ENCODE measurements around the gene DLG2. TPM values are rescaled to one million over a fixed set of nuclear protein-coding genes. Genes with fewer than 3 reads are reported as not detected.

DLG2 gene
- total and polyA plus RNA-seq, 2 of the 4 experiments (the other 2 are of a cell fraction): 0.31 to 0.36 TPM

GRCh38 chr11:85603220-85603619, 23.9 kb downstream of the DLG2 start:
- Histone ChIP-seq H2BK20ac (ENCODE audit: low read depth, low read length) (no peak overlapping the region), H3K4me3 (ENCODE audit: insufficient read depth, low read depth, low read length) (no peak overlapping the region), H2BK15ac (ENCODE audit: low read depth, low read length) (no peak overlapping the region), H3K79me1 (ENCODE audit: low read depth in 1 of 2, low read length in 2 of 2) (no peaks in the 10 kb centered on the region), H3K36me3 (ENCODE audit: control insufficient read depth, insufficient read depth, low read length) (no peaks in the 10 kb centered on the region), H3K9me3 (ENCODE audit: control insufficient read depth, insufficient read depth, low read length) (no peaks in the 10 kb centered on the region), H2AK5ac (ENCODE audit: low read depth, low read length) (no peak overlapping the region), H3K23ac (ENCODE audit: low read depth, low read length) (no peak overlapping the region), H2AFZ (replicated peaks; ENCODE audit: low read length, poor library complexity) (no peak overlapping the region), H2AK9ac (replicated peaks; ENCODE audit: low read depth, low read length, poor library complexity) (no peak overlapping the region), H3K9me1 (ENCODE audit: insufficient read depth, low read length) (no peaks in the 10 kb centered on the region), H3K27ac (ENCODE audit: insufficient read depth, low read length) (no peak overlapping the region), H3K9ac (ENCODE audit: low read depth, low read length) (no peak overlapping the region), H4K8ac (ENCODE audit: low read depth in 2 of 2, low read length in 2 of 2) (no peak overlapping the region), H4K20me1 (ENCODE audit: insufficient read depth, low read length) (no peaks in the 10 kb centered on the region), H3K14ac (replicated peaks; ENCODE audit: low read depth, low read length) (no peak overlapping the region), H3K4me1 (ENCODE audit: control insufficient read depth, insufficient read depth, low read length) (no peaks in the 10 kb centered on the region), H3K4me2 (ENCODE audit: low read depth, low read length) (no peak overlapping the region), H2BK5ac (ENCODE audit: low read depth, low read length, poor library complexity, severe bottlenecking) (no peak overlapping the region), H3K56ac (ENCODE audit: extremely low read depth, insufficient read depth, low read length) (no peak overlapping the region), H4K91ac (ENCODE audit: insufficient read depth, low read depth, low read length) (no peak overlapping the region), H4K5ac (ENCODE audit: low read depth, low read length) (no peak overlapping the region), H3K27me3 (ENCODE audit: control insufficient read depth, insufficient read depth, low read length) (no peaks in the 10 kb centered on the region; the same call in 1 of the 2 replicates), H3K4ac (ENCODE audit: low read depth, low read length) (no peak overlapping the region), H2BK120ac (ENCODE audit: low read depth, low read length) (no peak overlapping the region), H3K18ac (ENCODE audit: low read depth, low read length) (no peak overlapping the region)
- intact Hi-C loops (cut with micrococcal nuclease): no loop called here
- DNase-seq: no peak
- no peak for ATAC-seq (ENCODE audit: low read depth)
- no peak for TF ChIP-seq CEBPB (IDR thresholded peaks at IDR 0.05; ENCODE audit: low read depth, low read length)
- TF ChIP-seq SMC3 (IDR thresholded peaks at IDR 0.05; ENCODE audit: low read depth, low read length): no peak
- no peak for TF ChIP-seq FOS (IDR thresholded peaks at IDR 0.05; ENCODE audit: low read depth, low read length)
- TF ChIP-seq, protein P1, sequence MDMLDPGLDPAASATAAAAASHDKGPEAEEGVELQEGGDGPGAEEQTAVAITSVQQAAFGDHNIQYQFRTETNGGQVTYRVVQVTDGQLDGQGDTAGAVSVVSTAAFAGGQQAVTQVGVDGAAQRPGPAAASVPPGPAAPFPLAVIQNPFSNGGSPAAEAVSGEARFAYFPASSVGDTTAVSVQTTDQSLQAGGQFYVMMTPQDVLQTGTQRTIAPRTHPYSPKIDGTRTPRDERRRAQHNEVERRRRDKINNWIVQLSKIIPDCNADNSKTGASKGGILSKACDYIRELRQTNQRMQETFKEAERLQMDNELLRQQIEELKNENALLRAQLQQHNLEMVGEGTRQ (IDR thresholded peaks at IDR 0.05; ENCODE audit: low read depth, low read length): no peak
- TF ChIP-seq, protein P2, sequence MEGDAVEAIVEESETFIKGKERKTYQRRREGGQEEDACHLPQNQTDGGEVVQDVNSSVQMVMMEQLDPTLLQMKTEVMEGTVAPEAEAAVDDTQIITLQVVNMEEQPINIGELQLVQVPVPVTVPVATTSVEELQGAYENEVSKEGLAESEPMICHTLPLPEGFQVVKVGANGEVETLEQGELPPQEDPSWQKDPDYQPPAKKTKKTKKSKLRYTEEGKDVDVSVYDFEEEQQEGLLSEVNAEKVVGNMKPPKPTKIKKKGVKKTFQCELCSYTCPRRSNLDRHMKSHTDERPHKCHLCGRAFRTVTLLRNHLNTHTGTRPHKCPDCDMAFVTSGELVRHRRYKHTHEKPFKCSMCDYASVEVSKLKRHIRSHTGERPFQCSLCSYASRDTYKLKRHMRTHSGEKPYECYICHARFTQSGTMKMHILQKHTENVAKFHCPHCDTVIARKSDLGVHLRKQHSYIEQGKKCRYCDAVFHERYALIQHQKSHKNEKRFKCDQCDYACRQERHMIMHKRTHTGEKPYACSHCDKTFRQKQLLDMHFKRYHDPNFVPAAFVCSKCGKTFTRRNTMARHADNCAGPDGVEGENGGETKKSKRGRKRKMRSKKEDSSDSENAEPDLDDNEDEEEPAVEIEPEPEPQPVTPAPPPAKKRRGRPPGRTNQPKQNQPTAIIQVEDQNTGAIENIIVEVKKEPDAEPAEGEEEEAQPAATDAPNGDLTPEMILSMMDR (conservative IDR thresholded peaks at IDR 0.05; ENCODE audit: low read depth, low read length): no peak
- no peak for TF ChIP-seq RCOR1 (IDR thresholded peaks at IDR 0.05; ENCODE audit: insufficient replicate concordance, low read length)
- no peak for TF ChIP-seq RAD21 (IDR thresholded peaks at IDR 0.05; ENCODE audit: low read length)
- no peak for TF ChIP-seq BHLHE40 (IDR thresholded peaks at IDR 0.05; ENCODE audit: low read depth, low read length)
- TF ChIP-seq MAZ (IDR thresholded peaks at IDR 0.05; ENCODE audit: borderline replicate concordance, low read depth, low read length): no peak
- TF ChIP-seq RFX5 (IDR thresholded peaks at IDR 0.05; ENCODE audit: low read depth, low read length): no peak
- no peak for TF ChIP-seq MXI1 (IDR thresholded peaks at IDR 0.05; ENCODE audit: borderline replicate concordance, low read depth, low read length)
- TF ChIP-seq, protein P3, sequence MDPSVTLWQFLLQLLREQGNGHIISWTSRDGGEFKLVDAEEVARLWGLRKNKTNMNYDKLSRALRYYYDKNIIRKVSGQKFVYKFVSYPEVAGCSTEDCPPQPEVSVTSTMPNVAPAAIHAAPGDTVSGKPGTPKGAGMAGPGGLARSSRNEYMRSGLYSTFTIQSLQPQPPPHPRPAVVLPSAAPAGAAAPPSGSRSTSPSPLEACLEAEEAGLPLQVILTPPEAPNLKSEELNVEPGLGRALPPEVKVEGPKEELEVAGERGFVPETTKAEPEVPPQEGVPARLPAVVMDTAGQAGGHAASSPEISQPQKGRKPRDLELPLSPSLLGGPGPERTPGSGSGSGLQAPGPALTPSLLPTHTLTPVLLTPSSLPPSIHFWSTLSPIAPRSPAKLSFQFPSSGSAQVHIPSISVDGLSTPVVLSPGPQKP (IDR thresholded peaks at IDR 0.05; ENCODE audit: borderline replicate concordance, low read depth, low read length): no peak
- no peak for TF ChIP-seq POLR2A (IDR thresholded peaks at IDR 0.05; ENCODE audit: low read depth, low read length)
- TF ChIP-seq NFE2L2 (IDR thresholded peaks at IDR 0.05; ENCODE audit: low read depth, low read length): no peak
- no peak for TF ChIP-seq CHD1 (IDR thresholded peaks at IDR 0.05; ENCODE audit: low read depth, low read length)
- in situ Hi-C loops (cut with MboI; ENCODE audit: low sequenced_read_pairs): no loop called here
- BruUV-seq (replicated peaks): no TSS peak
- ChIA-PET POLR2A (ENCODE audit: unreplicated experiment) (no interaction called here), CTCF (interaction anchor here (1.3 kb wide), 1 partner anchor 9 kb away, joined by 3 read pairs; no protein-coding TSS in a partner anchor)
- dilution Hi-C loops (cut with HindIII; ENCODE audit: low sequenced_read_pairs, unreplicated experiment): no loop called here
- WGBS, 2 experiments (ENCODE audit: extremely low coverage in 2 of 2, insufficient read length in 1 of 2): no CpG with 5 or more reads among the region's 4 CpGs

Data from IMR-90 (cell line).